Neuronal stem cell (in vitro differentiated cells): ENCODE data around the gene ATP2B3.

Experiments
- DNase-seq: peaks from one replicate; pipeline ENCODE4 v3.0.0-alpha.2; 2013; ENCODE audit warnings: low spot score
- H2AFZ ChIP-seq: one replicate; pipeline ENCODE4 v1.6.1; 2013; ENCODE audit warnings: mild to moderate bottlenecking, low read length, inconsistent platforms
- H2AK5ac ChIP-seq: 2 replicates; pipeline ENCODE4 v1.6.1; 2013; ENCODE audit warnings: low read depth, mild to moderate bottlenecking, inconsistent platforms, low read length, moderate library complexity, mixed read lengths
- H2BK120ac ChIP-seq: 2 replicates; pipeline ENCODE4 v1.6.1; 2013; ENCODE audit warnings: low read depth, mild to moderate bottlenecking, inconsistent platforms, low read length, moderate library complexity, mixed read lengths
- H2BK12ac ChIP-seq: one replicate; pipeline ENCODE4 v1.6.1; 2013; ENCODE audit warnings: low read length, inconsistent platforms
- H2BK15ac ChIP-seq: 2 replicates; pipeline ENCODE4 v1.6.1; 2013; ENCODE audit warnings: mild to moderate bottlenecking, low read length, inconsistent platforms, mixed read lengths
- H2BK5ac ChIP-seq: one replicate; pipeline ENCODE4 v1.6.1; 2013; ENCODE audit warnings: inconsistent platforms, mild to moderate bottlenecking, low read length, moderate library complexity
- H3K14ac ChIP-seq: one replicate; pipeline ENCODE4 v1.6.1; 2013; ENCODE audit warnings: low read length, inconsistent platforms
- H3K18ac ChIP-seq: 2 replicates; pipeline ENCODE4 v1.6.1; 2013; ENCODE audit warnings: low read length, inconsistent platforms
- H3K23ac ChIP-seq: 2 replicates; pipeline ENCODE4 v1.6.1; 2013; ENCODE audit warnings: low read depth, mild to moderate bottlenecking, mixed read lengths, low read length, inconsistent platforms; ENCODE audit not compliant: poor library complexity
- H3K27ac ChIP-seq: replicated peaks from 3 replicates; pipeline ENCODE4 v1.5.1; 2013; ENCODE audit warnings: low read length, inconsistent platforms
- H3K27me3 ChIP-seq, 3 experiments: 2 replicates each; pipeline ENCODE4 v1.6.1; 2013; ENCODE audit warnings: low read length in 3 of 3, mild to moderate bottlenecking in 2 of 3, inconsistent platforms in 1 of 3, low read depth in 1 of 3, mixed read lengths in 1 of 3, moderate library complexity in 1 of 3; ENCODE audit not compliant: control insufficient read depth in 3 of 3, insufficient read depth in 3 of 3
- H3K36me3 ChIP-seq, 2 donors: replicated peaks in 1 of 2; 2 replicates each; pipeline ENCODE4 v1.6.1; 2013; ENCODE audit warnings: low read length in 2 of 2; ENCODE audit not compliant: control insufficient read depth in 2 of 2, insufficient read depth in 2 of 2
- H3K4ac ChIP-seq: 2 replicates; pipeline ENCODE4 v1.6.1; 2013; ENCODE audit warnings: inconsistent platforms, mild to moderate bottlenecking, low read length, moderate library complexity
- H3K4me1 ChIP-seq, 2 donors: 1 replicate in 1 of 2; 2 replicates in 1 of 2; pipeline ENCODE4 v1.6.1; 2013; ENCODE audit warnings: low read length in 2 of 2, low read depth in 1 of 2; ENCODE audit not compliant: control insufficient read depth in 2 of 2, insufficient read depth in 1 of 2
- H3K4me2 ChIP-seq: one replicate; pipeline ENCODE4 v1.6.1; 2013; ENCODE audit warnings: mild to moderate bottlenecking, low read length, inconsistent platforms; ENCODE audit not compliant: insufficient read depth, poor library complexity, severe bottlenecking
- H3K4me3 ChIP-seq, 2 donors: 2 replicates each; pipeline ENCODE4 v1.5.1; 2013; ENCODE audit warnings: low read length in 2 of 2, mild to moderate bottlenecking in 2 of 2, inconsistent platforms in 1 of 2, moderate library complexity in 1 of 2
- H3K79me1 ChIP-seq: one replicate; pipeline ENCODE4 v1.6.1; 2013; ENCODE audit warnings: low read depth, mild to moderate bottlenecking, inconsistent platforms, low read length, moderate library complexity
- H3K9ac ChIP-seq: one replicate; pipeline ENCODE4 v1.6.1; 2013; ENCODE audit warnings: mild to moderate bottlenecking, low read depth, low read length, inconsistent platforms; ENCODE audit not compliant: poor library complexity
- H3K9me3 ChIP-seq, 2 donors: replicated peaks in 1 of 2; 2 replicates each; pipeline versions ENCODE3 to v1.6.1; 2013; ENCODE audit warnings: low read length in 2 of 2, mild to moderate bottlenecking in 2 of 2, inconsistent platforms in 1 of 2, low read depth in 1 of 2, mixed read lengths in 1 of 2, moderate library complexity in 1 of 2; ENCODE audit not compliant: control insufficient read depth in 2 of 2, insufficient read depth in 1 of 2
- H4K8ac ChIP-seq: one replicate; pipeline ENCODE4 v1.6.1; 2013; ENCODE audit warnings: low read depth, mild to moderate bottlenecking, inconsistent platforms, low read length, moderate library complexity
- H4K91ac ChIP-seq: one replicate; pipeline ENCODE4 v1.6.1; 2013; ENCODE audit warnings: low read length, low read depth, mild to moderate bottlenecking, inconsistent platforms; ENCODE audit not compliant: poor library complexity
- WGBS, 2 donors: extraction: QIAGEN DNeasy Blood & Tissue Kit; methylation state at CpG; one replicate each; pipeline ENCODE4 v1.1.7; 2013; ENCODE audit warnings: missing lambda C conversion rate in 2 of 2, mixed read lengths in 1 of 2; ENCODE audit not compliant: insufficient read length in 2 of 2, insufficient replicate concordance in 1 of 2; ENCODE audit errors: extremely low coverage in 2 of 2; 5-methylcytosine and 5-hydroxymethylcytosine counted together

Gene ATP2B3

DNA sequence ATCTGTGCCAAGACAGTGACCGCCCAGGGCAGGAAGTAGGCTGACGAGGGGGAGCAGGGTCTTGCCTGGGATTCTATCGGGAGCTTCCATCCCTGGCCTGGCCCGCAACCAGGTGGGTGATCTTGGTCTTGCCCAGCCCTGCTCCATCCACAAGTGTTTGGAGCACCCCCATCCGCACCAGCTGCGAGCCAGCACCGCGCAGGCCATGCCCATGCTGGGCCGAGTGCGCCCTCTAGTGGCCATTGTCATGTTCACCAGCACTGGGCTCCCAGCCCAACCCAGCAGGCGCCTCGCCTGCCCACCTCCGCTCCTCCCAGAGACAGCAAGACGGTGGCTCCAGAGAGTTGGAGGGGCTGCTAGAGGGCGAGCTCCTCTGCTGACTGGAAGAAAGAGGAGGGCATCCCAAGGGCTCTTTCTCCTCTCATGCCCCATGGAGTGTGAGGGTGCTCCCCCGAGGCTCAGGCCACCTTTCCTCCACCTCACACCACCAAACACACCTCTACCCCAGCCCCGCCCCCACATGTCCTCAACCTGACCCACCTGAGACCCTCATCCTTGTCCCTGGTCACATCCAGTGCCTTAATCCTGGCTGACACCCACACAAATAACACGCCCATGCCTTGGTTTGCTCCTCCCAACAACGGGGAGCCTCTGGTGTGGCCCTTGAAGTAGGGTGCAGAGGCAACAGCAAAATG, 9.8 kb upstream of the ATP2B3 start:
- Histone ChIP-seq H3K4me3 (no peak overlapping the region), H3K14ac (no peak overlapping the region), H3K9me3 (no peaks in the 10 kb centered on the region), H2BK5ac (peak overlapping the region; percentile 39), H4K8ac (no peak overlapping the region), H3K4me1 (peaks cover 0 to 1% of the 10 kb centered on the region in 2 donors), H4K91ac (no peak overlapping the region), H3K36me3 (no peaks in the 10 kb centered on the region), H3K23ac (no peak overlapping the region), H3K27me3 (peaks cover 0 to 21% (median 0%) of the 10 kb centered on the region in 3 experiments), H2BK15ac (no peak overlapping the region), H3K4me2 (no peak overlapping the region), H3K27ac (no peak overlapping the region), H2BK120ac (no peak overlapping the region), H3K9ac (no peak overlapping the region), H2AK5ac (peak overlapping the region; percentile 18), H3K18ac (no peak overlapping the region), H2AFZ (peak overlapping the region; percentile 43), H3K79me1 (peaks cover 3% of the 10 kb centered on the region), H3K4ac (no peak overlapping the region), H2BK12ac (no peak overlapping the region)
- WGBS, 2 donors: no CpG with 5 or more reads among the region's 19 CpGs
- DNase-seq: peak; percentile 66

DNA sequence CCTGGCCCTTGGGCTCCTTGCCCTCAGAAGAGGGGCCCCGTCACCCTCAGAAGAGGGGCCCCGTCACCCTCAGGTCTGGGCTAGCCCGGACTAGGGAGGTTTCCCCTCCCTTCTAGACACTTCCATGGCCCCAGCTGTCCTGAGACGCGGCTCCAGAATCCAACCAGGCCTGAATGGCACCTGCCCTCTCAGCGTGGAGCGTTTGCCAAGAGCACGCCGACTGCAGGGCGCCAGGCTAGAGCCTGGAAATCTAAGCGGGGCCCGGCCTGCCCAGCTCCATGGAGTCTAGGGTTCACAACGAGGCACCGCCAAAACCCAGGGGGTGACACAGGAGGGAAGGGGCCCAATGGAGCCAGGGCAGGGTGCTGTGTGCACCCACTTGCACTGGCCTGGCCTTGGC, 7.8 kb upstream of the ATP2B3 start:
- Histone ChIP-seq H3K9me3 (no peaks in the 10 kb centered on the region), H3K4ac (no peak overlapping the region), H2AFZ (no peak overlapping the region), H3K23ac (no peak overlapping the region), H2AK5ac (no peak overlapping the region), H2BK15ac (no peak overlapping the region), H2BK12ac (no peak overlapping the region), H4K8ac (no peak overlapping the region), H3K4me1 (peaks cover 0 to 1% of the 10 kb centered on the region in 2 donors), H3K4me2 (no peak overlapping the region), H3K27ac (no peak overlapping the region), H3K79me1 (peaks cover 3% of the 10 kb centered on the region), H2BK5ac (peak overlapping the region; percentile 24), H3K18ac (no peak overlapping the region), H3K36me3 (no peaks in the 10 kb centered on the region), H3K9ac (no peak overlapping the region), H4K91ac (no peak overlapping the region), H3K14ac (no peak overlapping the region), H2BK120ac (no peak overlapping the region), H3K27me3 (peaks cover 0 to 25% (median 0%) of the 10 kb centered on the region in 3 experiments), H3K4me3 (no peak overlapping the region)
- no peak for DNase-seq
- no CpG with 5 or more reads among the region's 14 CpGs for WGBS, 2 donors

DNA sequence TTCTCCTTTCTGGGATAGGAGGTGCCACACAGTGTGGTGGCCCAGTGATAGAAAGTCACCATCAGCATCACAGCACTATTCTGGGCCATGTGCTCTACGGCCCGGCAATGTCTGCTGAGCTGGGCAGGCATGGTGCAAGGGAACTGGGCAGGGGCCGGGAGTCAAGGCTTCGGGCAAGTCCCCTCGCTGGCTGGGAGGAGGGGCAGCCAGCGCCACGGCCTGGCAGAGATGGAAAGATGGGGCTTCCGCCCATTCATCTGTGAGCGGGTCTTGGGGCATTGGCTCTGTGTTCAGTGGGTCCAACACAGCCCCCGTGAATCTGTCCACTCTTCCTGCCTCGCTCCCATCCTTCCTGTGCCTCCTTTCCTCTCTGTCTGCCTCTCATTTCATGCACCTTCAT, 7.1 kb upstream of the ATP2B3 start:
- Histone ChIP-seq H3K9me3 (no peaks in the 10 kb centered on the region), H3K27me3 (peaks cover 0 to 33% (median 0%) of the 10 kb centered on the region in 3 experiments), H2BK5ac (no peak overlapping the region), H3K27ac (no peak overlapping the region), H2AK5ac (no peak overlapping the region), H3K4me1 (peaks cover 0 to 1% of the 10 kb centered on the region in 2 donors), H2AFZ (no peak overlapping the region), H3K23ac (no peak overlapping the region), H3K4me3 (no peak overlapping the region), H3K4ac (no peak overlapping the region), H2BK15ac (no peak overlapping the region), H3K18ac (no peak overlapping the region), H3K9ac (no peak overlapping the region), H3K36me3 (no peaks in the 10 kb centered on the region), H3K79me1 (peaks cover 3% of the 10 kb centered on the region), H4K8ac (no peak overlapping the region), H2BK120ac (no peak overlapping the region), H3K14ac (no peak overlapping the region), H3K4me2 (no peak overlapping the region), H4K91ac (no peak overlapping the region), H2BK12ac (peak overlapping the region; percentile 41)
- no CpG with 5 or more reads among the region's 11 CpGs for WGBS, 2 donors
- DNase-seq: no peak

DNA sequence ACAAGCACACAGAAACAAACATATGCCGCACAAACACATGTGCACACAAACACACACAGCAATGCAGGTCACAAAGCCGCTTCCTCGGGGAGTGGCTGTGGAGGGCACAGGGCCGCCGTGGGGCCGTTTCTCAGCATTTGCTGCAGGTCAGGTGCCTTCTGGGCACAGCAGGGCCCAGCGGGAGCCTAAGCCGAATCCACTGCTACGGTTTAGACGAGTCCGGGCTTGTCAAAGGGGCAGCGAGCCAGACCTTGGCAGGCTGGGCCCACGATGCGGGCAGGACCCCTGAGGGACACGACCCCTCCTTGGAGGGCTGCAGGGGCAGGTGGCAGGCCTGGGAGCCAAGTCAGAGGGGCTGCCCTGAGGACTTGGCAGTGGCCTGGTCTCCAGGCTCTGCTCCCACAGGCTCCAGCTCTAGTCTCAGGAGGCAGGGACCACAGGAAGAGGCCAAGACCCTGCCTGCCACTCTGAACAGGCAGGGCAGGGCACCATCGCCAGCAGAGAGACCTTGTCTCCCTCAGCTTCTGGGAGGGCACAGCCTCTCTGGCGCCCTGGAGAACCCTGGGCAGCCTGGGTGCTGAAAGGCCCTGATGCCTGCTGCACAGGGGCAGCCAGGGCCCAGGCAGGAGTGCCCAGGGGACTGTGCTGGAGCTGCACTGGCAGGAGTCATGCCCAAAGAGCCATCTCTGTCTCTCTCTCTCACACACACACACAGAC, 5.5 kb upstream of the ATP2B3 start:
- H3K23ac ChIP-seq: no peak overlapping the region
- H4K8ac ChIP-seq: no peak overlapping the region
- H3K4me3 ChIP-seq: no peak overlapping the region
- H2BK120ac ChIP-seq: no peak overlapping the region
- peaks cover 0 to 1% of the 10 kb centered on the region in 2 donors for H3K4me1 ChIP-seq
- H3K9ac ChIP-seq: no peak overlapping the region
- H3K14ac ChIP-seq: no peak overlapping the region
- no peak overlapping the region for H2BK15ac ChIP-seq
- H3K27me3 ChIP-seq: peaks cover 0 to 48% (median 11%) of the 10 kb centered on the region in 3 experiments
- H2AK5ac ChIP-seq: no peak overlapping the region
- no peaks in the 10 kb centered on the region for H3K36me3 ChIP-seq
- H3K79me1 ChIP-seq: peaks cover 3% of the 10 kb centered on the region
- no peak overlapping the region for H3K4ac ChIP-seq
- H2AFZ ChIP-seq: no peak overlapping the region
- no peak overlapping the region for H3K27ac ChIP-seq
- no peak for DNase-seq
- H3K4me2 ChIP-seq: no peak overlapping the region
- no peak overlapping the region for H4K91ac ChIP-seq
- no peak overlapping the region for H2BK12ac ChIP-seq
- H3K18ac ChIP-seq: peak overlapping the region; percentile 64
- no peak overlapping the region for H2BK5ac ChIP-seq
- no CpG with 5 or more reads among the region's 17 CpGs for WGBS, 2 donors
- no peaks in the 10 kb centered on the region for H3K9me3 ChIP-seq
